Liver (tissue), 3 donors: ENCODE results near the gene HOXB9.

ENCODE experiments used
- CTCF ChIP-seq: fragments of 150-350 bp; IDR thresholded peaks from 2 replicates; pipeline ENCODE4 v1.5.1; 2017; ENCODE audit warnings: improper control_type of control experiment, low read depth, low read length; ENCODE audit not compliant: missing input control
- RAD21 ChIP-seq, 2 donors: IDR thresholded peaks; 2 replicates each; pipeline ENCODE4 v1.6.1; 2016; ENCODE audit warnings: antibody characterized with exemption in 2 of 2, mild to moderate bottlenecking in 2 of 2
- REST ChIP-seq: IDR thresholded peaks from 2 replicates; pipeline ENCODE4 v1.6.1; 2016; ENCODE audit warnings: antibody characterized with exemption, mild to moderate bottlenecking
- TF ChIP-seq, protein P1 (sequence below): IDR thresholded peaks from 2 replicates; pipeline ENCODE4 v1.6.1; 2016; ENCODE audit warnings: antibody characterized with exemption
- donor health status: healthy.
- donor health status: healthy.

- no peak for TF ChIP-seq CTCF
- TF ChIP-seq REST: no peak
- TF ChIP-seq, protein P1, sequence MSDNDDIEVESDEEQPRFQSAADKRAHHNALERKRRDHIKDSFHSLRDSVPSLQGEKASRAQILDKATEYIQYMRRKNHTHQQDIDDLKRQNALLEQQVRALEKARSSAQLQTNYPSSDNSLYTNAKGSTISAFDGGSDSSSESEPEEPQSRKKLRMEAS: no peak
- no peak for TF ChIP-seq RAD21 (IDR thresholded peaks at IDR 0.05)
Measured at GRCh38 chr17:48619826-48620449, 6.2 kb downstream of the HOXB9 start.
